NCI-H2171 (cell line): Measurements from ENCODE around the gene TNRC18.
"Not testable (repeated sequence)": the region's sequence is repeated elsewhere in the genome, so short reads cannot be mapped to it uniquely, and the experiment has no call there.

ENCODE experiments used
- DNase-seq: peaks from one replicate; lab custom pipeline; 2025; lab: John Stamatoyannopoulos, UW

TNRC18 gene

DNA sequence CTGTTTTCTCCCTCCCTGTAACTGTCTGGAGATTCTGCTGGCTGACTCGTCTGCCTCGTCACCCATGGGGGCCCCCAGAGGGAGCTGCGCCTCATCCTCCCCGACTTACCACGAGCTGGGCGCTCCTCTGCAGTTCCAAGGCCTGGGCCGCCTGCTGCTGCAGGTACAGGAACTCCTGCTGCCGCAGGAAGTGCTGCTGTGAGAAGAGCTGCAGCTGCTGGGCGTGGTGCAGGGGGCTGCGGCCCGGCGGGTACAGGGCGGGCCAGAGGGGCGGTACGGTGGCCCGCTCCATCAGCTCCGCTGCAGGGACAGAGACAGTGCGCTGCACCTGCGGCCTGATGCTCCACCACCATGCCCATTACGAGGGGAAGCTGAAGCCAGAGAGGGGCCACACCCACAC lies 47.7 kb downstream of the TNRC18 start:
- no peak for DNase-seq

DNA sequence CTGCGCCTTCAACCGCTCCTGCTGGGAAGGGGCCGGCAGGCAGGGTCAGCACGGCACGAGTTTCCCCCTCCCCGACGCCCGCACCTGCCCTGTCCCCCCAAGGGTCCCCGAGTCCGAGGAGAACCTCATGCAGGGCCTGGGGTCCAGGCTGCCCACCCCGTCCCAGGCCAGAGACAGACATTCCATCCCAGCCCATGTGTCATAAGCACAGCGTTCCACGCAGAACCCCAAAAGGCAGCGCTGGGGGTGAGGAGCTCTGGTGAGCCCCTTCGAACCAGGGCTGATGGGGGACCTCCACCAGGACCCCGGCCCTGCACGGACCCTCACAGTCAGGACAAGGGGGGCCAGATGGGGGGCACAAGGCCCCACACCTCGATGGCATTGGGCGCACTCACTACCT lies 49.2 kb downstream of the TNRC18 start:
- DNase-seq, result no peak

DNA sequence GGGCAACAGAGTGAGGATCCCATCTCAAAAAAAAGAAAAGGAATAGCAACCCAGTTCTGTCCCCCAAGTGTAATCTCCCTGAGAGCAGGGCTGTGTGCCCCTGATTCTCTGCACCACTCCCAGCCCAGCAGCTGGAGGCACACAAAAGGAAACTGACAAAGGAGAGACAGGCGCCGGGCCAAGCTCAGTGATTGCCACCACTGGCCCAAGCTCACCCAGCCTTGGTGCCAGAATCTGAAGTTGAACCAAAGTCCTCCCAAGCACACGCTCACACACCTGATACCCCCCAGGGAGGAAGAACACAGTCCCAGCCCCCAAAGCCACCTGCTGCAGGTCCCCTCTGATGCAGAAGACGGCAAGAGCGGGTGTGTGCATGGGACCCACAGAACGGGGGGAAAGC lies 50.3 kb downstream of the TNRC18 start:
- DNase-seq, result no peak

DNA sequence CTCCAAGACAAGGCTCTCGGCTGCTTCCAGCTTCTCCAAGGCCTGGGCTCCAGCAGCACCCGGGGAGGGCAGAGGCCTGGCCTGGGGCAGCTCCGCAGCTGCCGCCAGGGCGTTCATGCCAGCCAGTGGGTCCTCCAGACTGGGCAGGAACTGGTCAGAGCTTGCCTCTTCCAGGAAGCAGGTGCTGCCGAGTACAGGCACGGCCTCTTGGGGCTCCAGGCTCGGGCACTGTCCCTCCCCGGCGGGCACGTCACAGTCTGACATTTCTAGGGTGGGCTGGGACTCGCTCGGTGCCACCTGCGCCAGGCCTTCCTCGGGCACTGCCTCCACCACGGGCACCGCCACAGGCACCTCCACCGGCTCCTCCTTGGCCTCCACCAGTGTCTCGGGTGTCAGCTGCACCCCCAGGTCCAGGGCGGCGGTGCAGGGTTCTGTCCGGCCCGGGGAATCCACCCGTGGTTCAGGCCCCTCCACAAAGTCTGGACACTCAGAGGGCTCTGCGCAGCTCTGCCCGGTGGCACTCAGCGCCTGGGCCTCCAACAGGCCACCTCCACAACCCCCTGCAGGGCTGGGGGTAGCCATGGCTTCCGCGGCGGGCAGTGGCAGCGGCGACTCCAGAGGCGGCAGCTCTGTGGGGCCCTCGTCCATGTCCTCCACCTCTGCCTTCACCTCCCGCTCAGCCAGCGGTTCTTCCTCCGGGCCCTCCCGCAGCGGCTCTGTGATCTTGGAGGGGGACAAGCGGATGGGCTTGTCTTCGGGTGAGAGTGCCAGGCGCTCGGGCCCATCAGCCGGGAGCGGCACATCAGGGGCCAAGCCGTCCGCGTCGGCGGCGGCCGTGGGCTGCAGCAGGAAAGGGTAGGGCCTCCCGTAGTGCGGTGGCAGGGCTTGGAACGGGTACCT lies 52.9 kb downstream of the TNRC18 start:
- no peak for DNase-seq

DNA sequence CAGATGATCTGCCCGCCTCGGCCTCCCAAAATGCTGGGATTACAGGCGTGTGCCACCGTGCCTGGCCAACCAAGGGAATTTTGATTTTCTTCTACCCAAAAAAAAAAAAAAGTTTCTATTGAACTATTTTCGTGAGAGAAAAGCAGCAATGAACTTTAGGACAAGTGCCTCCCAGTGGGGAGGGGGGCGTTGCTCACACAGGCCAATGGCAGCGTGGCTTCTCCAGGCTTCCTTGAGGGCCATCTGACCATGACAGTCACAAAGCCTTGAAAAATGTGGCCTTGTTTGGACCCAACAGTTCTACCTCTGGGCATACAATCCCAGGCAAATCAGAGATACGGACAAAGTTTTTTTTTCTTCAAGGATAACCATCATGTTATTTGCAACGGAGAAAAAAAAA lies 56.0 kb downstream of the TNRC18 start:
- no peak for DNase-seq

DNA sequence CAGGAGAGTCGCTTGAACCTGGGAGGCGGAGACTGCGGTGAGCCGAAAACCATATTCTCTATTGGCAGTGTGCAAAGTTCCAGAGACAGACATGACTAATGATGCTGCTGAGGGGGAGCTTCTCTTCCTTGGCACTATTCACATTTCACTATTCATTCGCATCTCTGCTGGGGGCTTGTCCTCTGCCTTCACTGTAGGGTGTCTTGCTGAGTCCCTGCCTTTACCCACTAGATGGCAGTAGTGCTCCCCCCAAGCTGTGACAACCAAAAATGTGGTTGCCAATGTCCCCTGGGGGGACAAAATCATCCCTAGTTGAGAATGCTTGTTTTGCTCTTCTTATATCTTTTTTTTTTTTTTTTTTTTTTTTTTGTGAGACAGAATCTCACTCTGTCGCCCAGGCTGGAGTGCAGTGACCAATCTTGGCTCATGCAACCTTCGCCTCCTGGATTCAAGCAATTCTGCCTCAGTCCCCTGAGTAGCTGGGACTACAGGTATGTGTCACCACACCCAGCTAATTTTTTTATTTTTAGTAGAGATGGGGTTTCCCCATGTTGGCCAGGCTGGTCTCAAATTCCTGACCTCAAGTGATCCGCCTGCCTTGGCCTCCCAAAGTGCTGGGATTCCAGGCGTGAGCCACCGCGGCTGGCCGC lies 57.5 kb downstream of the TNRC18 start:
- peak; percentile 70 for DNase-seq

DNA sequence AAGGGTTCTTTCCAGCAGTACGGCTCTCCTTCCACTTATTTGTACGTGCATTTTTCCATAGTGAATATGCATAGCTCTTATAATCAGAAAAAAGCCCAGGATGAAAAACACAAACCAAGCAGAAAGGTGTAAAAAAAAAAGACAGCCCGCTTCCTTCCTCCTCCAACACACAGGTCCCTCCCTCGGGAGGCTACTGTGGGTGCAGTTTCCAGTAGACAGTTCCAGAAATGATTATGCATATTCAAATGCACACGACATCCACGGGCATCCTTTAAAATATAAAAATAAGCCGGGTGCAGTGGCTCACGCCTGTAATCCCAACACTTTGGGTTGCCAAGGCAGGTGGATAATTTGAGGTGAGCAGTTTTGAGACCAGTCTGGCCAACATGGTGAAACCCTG lies 59.9 kb downstream of the TNRC18 start:
- DNase-seq, result no peak

DNA sequence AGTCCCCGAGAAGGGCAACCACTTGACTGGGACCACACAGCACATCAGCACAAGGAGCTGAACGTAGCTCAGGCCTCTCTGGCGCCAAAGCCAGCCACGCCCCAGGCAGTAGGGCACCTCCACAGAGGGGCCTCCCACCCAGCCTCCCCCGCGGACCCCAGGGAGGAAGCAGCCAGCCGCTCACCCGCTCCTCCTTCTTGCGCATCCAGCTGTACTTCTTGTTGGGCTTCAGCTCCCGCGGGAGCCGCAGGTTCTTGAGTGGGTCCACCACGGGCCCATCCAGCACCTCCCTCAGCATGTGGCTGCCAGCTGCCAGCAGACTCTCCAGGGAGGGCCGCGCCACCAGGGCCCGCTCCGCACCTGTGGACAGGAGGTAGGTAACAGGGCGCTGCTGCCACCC lies 61.2 kb downstream of the TNRC18 start:
- DNase-seq, result no peak

DNA sequence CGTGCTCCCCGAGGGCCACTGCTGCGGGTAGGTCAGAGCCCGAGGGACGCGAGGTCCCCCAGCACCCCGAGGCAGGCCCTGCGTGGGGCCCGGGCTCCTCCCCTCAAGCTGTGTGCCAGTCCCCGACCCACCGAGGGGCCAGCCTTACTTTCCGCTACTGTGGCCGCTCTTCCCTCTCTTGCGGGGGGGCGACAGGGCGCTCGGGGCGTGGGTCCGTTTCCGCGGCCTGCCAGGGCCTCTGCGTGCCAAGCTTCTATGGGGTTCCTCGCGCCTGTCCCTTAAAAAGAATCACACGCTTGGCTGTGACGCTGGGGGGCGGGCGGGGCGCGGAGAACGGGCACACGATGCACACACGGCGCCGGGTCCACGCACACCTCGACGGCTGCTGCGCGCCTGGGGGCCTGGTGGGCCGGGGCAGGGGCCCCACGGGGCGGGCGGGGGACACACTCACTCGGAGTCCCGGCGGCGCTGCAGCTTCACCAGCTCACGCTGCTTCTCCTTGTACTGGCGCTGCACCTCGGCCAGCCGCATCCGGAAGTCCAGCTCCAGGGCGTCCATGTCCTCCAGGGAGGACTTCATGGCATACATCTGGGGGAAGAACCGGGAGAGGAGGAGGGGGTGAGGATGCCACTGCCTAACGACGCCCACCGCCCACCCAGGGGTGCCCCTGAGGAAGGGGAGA lies 62.0 kb downstream of the TNRC18 start:
- DNase-seq, result no peak

DNA sequence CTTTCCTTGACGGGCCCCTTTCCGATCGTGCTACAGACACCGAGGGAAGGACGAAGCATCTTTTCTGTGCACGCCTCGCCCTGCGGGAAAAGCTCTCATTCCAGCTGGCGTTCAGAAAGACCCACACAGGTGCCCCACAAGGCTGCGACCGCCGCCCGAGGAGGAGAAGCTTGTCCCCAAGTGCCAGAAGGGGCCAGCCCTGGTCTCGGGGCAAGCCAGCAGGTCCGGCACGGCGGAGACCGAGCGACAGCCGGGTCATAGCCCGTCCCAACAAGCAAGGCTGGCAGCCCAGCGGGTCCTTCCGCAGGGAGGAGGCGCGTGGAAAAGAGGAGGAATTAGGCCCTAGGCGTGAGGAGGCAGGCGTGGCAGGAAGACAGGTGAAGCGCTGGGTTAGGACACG lies 62.7 kb downstream of the TNRC18 start:
- DNase-seq, result no peak

DNA sequence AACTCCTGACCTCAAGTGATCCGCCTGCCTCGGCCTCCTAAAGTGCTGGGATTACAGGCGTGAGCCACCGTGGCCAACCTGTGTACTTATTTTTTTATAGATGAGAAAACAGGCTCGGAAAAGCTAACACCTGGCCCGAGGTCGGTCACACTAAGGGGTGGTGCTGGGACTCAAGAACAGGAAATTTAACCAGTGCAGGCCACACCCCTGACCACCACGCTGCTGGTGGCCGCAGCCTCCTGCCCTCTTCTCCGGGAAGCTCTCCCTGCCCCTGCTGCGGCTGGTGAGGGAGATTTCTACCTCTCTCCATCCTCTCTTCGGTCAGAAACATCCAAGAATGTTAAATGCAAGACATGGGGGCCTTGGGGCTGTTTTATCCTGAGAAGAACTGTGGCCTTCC lies 63.2 kb downstream of the TNRC18 start:
- DNase-seq, result no peak

DNA sequence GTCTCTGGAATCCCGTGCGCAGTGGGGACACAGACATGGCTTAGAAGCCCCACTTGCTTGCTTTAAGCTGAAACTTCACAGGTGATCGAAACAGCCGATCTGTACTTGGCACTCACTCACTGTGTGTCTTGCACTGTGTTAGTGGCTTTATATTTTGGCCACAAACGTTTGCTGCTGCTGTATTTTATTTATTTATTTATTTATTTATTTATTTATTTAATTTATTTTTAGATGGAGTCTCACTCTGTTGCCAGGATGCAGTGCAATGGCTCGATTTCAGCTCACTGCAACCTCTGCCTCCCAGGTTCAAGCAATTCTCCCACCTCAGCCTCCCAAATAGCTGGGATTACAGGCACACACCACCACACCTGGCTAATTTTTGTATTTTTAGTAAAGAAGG lies 63.6 kb downstream of the TNRC18 start:
- not testable (repeated sequence) for DNase-seq

DNA sequence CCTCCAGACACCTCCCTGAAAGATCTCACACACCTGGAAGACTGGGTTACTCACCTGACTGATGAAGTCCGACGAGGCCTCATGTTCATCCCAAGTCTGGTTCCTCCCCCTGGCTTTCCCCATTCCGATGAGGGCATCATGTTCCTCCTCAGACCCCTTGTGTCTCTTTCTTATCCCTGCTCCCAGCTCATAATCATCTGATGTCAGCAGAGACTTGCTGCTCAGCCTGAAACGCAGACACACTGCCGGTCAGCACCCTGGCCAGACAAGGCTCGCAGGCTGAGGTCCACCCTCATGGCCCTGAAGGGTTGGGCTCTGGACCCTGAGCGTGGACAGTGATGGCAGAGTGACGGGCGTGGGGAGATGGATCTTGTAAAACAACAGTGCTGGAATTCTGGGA lies 64.3 kb downstream of the TNRC18 start:
- DNase-seq, result no peak

DNA sequence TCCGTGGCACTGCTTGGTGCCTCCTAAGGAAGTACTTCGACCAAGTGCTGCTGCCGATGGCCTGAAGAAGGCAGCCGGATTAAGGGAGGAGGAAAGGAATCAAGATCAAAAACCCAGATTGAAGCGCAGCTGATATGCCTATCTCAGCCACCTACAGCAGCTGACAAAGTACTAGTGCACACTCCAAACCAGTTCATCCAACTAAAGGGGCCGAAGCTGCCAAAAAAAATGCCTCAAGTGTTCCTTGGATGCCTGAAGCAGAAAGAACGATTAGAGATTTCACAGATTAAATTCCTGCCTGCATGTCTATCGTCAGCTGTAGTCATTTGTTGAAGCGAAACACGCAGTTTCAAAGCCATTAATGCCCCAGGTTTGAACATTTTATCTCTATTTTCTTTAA lies 65.7 kb downstream of the TNRC18 start:
- no peak for DNase-seq

DNA sequence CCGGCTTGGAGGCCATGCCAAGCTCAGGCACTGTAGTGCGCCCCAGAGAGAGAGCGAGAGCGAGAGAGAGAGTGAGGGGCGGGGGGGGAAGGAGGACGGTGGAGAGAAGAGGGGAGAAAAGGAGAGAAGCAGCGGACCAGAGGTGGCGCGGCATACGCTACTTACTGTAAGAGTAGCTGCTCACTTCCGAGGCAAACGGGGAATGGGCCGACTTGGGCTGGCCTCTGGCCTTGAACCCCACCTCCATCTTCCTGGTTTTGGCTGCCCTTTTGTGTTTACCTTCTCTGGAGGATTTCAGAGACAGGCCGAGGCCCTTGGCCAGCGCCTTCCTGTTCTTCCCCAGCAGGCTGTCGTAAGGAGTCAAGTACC lies 66.9 kb downstream of the TNRC18 start:
- no peak for DNase-seq

DNA sequence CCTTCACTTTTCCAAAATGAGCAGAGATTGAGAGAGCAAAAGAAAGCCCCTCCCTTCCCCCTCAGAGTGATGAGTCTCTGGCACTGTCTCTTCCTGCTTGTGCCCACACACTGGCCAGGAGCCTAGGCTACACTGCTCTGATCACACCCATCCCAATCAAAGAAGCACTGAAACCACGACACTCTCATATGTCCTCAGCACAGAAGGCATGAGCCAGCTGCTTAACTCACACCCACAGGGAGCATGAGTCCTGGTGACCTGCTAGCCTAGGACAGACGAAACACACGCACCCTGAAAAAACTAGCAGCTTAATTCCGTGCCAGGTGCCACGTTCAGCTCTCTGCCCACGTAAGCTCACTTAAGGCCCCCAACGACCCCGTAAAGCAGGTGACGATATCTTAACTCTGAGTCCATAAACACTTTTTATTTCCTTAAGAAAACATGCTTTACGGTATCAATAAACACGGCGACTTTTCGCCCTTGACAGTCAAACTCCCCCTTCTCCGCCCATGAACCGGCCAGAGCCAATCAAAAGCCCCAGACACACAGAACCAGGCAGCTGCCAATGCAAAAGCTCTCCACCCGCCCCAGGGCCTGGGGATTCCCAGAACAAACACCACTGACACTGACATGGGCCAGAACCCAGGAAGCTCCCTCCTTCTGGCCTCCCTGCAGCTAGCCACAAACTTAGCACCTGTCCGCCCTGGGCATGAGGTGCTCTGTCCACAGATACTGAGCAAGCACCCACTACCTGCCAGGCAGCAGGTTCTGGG lies 69.0 kb downstream of the TNRC18 start:
- DNase-seq, result no peak

DNA sequence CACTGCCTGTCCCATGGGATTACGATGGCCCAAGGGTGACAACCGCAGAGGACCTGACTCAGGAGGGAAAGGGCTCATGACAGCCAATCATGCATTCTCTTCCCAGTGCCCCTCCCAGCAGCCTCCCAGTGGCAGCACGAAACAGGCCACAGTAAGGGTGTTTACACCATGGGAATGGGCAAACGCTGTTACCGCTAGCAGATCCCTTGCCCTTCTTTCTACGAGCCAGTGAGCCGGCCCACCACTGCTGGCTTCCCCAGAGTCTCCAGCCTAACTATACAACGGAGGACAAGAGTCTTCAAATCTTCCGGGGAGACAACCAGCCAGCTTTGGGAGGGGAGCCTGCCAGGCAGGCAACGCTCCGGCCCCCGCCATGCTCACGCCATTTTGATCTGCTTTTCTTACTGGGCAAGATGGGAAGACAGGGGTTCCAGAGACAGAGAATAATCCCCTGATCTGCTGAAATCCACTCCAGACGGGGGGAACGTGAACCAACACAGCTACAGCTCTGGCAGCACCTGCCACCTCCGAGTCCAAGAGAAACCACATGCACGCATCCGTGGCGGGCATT lies 71.1 kb downstream of the TNRC18 start:
- DNase-seq, result no peak

DNA sequence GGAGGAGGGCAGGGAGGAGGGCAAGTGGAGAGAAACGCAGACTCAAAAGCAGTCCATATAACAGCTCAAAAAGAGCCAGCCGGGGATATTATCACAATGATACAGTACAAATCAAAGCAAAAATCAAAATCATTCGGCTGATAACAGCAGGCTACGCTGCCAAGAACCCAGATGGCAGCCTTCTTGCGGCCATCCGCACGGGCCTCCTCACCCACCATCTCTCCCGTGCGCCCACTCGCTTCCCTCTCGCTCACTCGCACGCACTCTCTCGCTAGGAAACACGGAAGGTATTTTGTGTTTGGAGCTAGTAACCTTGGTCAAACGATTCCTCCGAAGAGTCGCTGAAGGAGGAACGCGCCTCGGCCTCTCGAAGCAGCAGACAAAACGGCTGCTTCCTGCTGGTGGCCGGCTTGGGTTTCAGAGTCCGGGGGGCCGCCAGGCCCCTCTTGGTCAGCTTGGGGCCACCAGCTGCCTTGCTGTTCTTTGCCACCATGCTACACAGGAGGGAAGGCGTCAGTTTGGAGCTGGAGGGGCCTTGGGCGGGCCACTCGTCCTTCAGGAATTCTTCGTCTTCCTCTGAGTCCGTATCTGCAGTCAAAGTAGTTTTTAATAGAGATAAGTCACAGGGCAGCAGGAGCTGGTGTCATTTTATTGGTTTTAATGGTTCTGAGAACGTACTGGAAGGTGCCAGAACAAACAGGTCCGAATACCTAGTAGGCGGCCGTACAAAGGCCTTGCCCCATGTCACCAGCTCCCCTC lies 71.9 kb downstream of the TNRC18 start:
- no peak for DNase-seq

DNA sequence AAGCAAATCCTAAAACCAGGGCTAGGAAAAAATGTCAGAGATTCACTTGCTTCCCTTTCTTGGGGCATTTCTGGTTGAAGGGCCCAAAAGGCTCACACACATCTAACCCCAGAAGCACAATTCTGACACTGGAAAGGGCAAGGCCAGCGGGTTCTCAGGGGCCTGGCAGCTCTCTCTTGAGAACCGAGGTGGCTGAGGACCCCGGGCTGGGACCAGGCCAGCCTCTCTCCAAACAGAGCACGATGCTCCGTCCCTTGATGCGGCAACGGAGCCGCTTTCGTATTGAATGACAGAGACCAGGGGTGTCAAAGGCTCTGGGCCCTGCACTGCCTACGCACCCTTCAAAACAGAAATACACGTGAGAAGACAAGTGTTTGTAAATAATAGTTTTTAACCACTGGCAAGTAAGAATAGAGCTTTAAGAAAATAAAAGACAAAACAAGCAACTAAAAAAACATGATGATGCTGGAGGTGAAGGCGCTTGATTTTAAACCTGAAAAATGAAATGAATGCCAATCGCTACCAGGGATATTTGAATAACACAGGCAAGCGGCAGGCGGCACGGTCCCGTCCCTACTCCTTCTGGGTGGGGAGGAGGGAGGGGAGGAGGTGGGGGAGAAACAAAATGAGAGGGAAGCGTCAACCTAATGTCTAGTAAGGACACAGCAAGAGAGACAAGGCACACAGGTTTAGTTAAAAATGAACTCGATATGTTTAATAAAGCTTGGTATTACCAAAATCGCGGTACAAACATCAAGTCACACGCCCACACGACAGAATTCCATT lies 72.8 kb downstream of the TNRC18 start:
- DNase-seq, result no peak

DNA sequence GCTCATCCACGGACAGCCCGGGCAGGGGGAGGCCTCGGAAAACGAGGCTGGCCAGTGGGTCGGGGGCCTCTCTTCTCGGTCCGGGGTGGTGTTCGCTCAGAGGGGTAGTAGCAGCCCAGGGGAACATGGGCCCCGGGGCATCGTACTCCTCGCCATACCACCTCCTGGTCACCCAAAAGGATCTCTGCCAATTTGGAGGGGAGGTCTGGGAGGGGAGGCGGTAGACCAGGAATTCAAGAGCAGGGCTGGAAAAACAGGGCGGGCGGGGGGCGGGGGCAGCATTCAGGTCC lies 73.5 kb downstream of the TNRC18 start:
- DNase-seq, result no peak
